K562 (cell line): Measurements from ENCODE around the gene MPPED1. TPM values are rescaled to one million over a fixed set of nuclear protein-coding genes. Genes with fewer than 3 reads are reported as not detected.

Experiments used
- CSDE1 ChIP-seq, 2 experiments: fragments of 450-650 bp; IDR thresholded peaks; 2 replicates each; pipeline ENCODE4 v1.6.1; 2016; ENCODE audit warnings: mild to moderate bottlenecking in 1 of 2
- E2F6 ChIP-seq, 2 experiments: IDR thresholded peaks; 2 replicates each; pipeline ENCODE4 v1.6.1; 2011; ENCODE audit warnings: borderline replicate concordance in 1 of 2, control low read depth in 1 of 2, low read depth in 1 of 2, low read length in 1 of 2, mild to moderate bottlenecking in 1 of 2, mixed read lengths in 1 of 2, moderate library complexity in 1 of 2; ENCODE audit not compliant: insufficient read depth in 1 of 2, insufficient read length in 1 of 2, poor library complexity in 1 of 2, severe bottlenecking in 1 of 2; ENCODE audit errors: extremely low read depth in 1 of 2
- ID3 ChIP-seq, 2 experiments: fragments of 250-450 bp in 1 of 2; fragments of 450-650 bp in 1 of 2; sonication (Bioruptor Pico) in 1 of 2; IDR thresholded peaks; 2 replicates each; pipeline versions ENCODE4 v1.6.1 to v1.8.0; 2016 to 2021; ENCODE audit warnings: mild to moderate bottlenecking in 2 of 2, moderate library complexity in 2 of 2, missing compliant biosample characterization in 1 of 2, missing genetic modification characterization in 1 of 2
- PURB ChIP-seq: sonication (generic); formaldehyde crosslinking; IDR thresholded peaks from 2 replicates; pipeline ENCODE4 v1.9.0; 2021; ENCODE audit warnings: low read depth, mild to moderate bottlenecking, missing genetic modification reagents
- XRCC3 ChIP-seq: fragments of 450-650 bp; IDR thresholded peaks from 2 replicates; pipeline ENCODE4 v1.6.1; 2017; ENCODE audit warnings: mild to moderate bottlenecking, moderate library complexity
- ZBTB2 ChIP-seq: fragments of 450-650 bp; IDR thresholded peaks from 2 replicates; pipeline ENCODE4 v1.6.1; 2016; ENCODE audit warnings: antibody characterized with exemption
- ZNF143 ChIP-seq: sonication (generic); formaldehyde crosslinking; IDR thresholded peaks from 2 replicates; pipeline ENCODE4 v1.9.0; 2022; ENCODE audit warnings: mild to moderate bottlenecking, missing genetic modification reagents
- ZNF584 ChIP-seq: fragments of 200-800 bp; sonication (Bioruptor generic); IDR thresholded peaks from 2 replicates; pipeline ENCODE4 v1.6.1; 2016; ENCODE audit warnings: low read depth, mild to moderate bottlenecking, missing genetic modification characterization, missing compliant biosample characterization
- polyA plus RNA-seq, 8 experiments: library from polyadenylated mRNA; depleted of rRNA in 4 of 8; stranded (reverse) in 5 of 8; unstranded in 3 of 8; fragments of >200 nt; fragmentation: Nextera tagmentation in 2 of 8; fragmentation: Illumina TruSeq in 1 of 8; extraction: Ambion mirVana in 2 of 8; extraction: Trizol in 1 of 8; gene quantifications; 2 replicates each; pipeline versions ENCODE4 v1.2.1 to v1.2.3, GENCODE V29; 2011 to 2014; ENCODE audit warnings: inconsistent platforms in 1 of 8, missing spikeins in 1 of 8
- total RNA-seq, 7 experiments: library from RNA; depleted of rRNA in 6 of 7; stranded (reverse); fragments of >200 nt in 6 of 7; fragmentation: Illumina TruSeq in 2 of 7; extraction: Trizol in 2 of 7; gene quantifications; 2 replicates each; pipeline versions ENCODE4 v1.2.1 to v1.2.3, GENCODE V29; 2011 to 2021; ENCODE audit warnings: low replicate concordance in 1 of 7
- TF ChIP-seq, protein P1 (sequence below), 2 experiments: fragments of 450-650 bp; formaldehyde crosslinking in 1 of 2; IDR thresholded peaks; 2 replicates each; pipeline versions ENCODE4 v1.4.0 to v1.6.1; 2014 to 2020; ENCODE audit warnings: mild to moderate bottlenecking in 2 of 2, borderline replicate concordance in 1 of 2, low read depth in 1 of 2
- TF ChIP-seq, protein P2 (sequence below): fragments of 450-650 bp; formaldehyde crosslinking; IDR thresholded peaks from 2 replicates; pipeline ENCODE4 v1.4.0; 2020; ENCODE audit warnings: mild to moderate bottlenecking

MPPED1 gene
- total and polyA plus RNA-seq, 9 of the 15 experiments (the other 6 are each of a cell fraction or from before 2014, with no cell fraction given): not detected

DNA sequence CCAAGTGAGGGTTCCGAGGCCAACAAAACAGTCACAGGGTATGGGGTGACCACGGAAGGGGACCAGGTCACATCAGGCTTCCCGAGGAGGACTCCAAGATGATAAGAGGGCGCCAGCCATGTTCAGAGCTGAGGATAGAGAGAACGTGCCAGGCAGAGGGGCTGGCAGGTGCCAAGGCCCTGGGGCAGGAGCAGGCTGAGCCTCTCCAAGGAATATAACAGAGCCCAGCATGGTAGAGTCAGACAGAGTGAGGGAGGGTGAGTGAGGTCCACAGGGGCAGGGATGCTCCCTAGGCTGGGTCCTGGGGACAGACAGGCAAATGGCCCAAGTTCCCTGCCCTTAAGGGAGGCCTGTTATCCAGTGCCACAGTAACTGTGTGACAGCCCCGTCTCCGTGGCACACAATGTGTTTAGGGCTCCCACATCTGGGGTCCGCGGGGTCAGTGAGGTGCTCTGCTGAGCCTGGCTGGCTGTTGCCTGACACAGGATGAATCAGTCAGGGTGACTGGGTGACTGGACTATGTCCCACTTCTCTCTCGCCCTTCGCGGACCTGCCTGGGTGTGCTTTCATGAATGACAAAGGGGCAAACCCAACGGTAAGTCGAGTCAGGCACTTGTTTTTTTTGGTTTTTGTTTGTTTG lies 105.3 kb downstream of the MPPED1 start (continued):
- TF ChIP-seq ZNF584 (CRISPR knock-in tag): no peak
- TF ChIP-seq CSDE1 (IDR thresholded peaks at IDR 0.05): no peak
- TF ChIP-seq ZNF143 (CRISPR knock-in tag): no peak
- no peak for TF ChIP-seq E2F6 (IDR thresholded peaks at IDR 0.05; ENCODE audit: borderline replicate concordance in 1 of 2, extremely low read depth in 1 of 2, insufficient read depth in 1 of 2, insufficient read length in 1 of 2, low read depth in 1 of 2, low read length in 1 of 2, poor library complexity in 1 of 2, severe bottlenecking in 1 of 2)
- TF ChIP-seq ID3 (CRISPR knock-in tag; IDR thresholded peaks at IDR 0.05): no peak
- no peak for TF ChIP-seq ID3 (tag; IDR thresholded peaks at IDR 0.05)
- no peak for TF ChIP-seq PURB (CRISPR knock-in tag)
- TF ChIP-seq, protein P1, sequence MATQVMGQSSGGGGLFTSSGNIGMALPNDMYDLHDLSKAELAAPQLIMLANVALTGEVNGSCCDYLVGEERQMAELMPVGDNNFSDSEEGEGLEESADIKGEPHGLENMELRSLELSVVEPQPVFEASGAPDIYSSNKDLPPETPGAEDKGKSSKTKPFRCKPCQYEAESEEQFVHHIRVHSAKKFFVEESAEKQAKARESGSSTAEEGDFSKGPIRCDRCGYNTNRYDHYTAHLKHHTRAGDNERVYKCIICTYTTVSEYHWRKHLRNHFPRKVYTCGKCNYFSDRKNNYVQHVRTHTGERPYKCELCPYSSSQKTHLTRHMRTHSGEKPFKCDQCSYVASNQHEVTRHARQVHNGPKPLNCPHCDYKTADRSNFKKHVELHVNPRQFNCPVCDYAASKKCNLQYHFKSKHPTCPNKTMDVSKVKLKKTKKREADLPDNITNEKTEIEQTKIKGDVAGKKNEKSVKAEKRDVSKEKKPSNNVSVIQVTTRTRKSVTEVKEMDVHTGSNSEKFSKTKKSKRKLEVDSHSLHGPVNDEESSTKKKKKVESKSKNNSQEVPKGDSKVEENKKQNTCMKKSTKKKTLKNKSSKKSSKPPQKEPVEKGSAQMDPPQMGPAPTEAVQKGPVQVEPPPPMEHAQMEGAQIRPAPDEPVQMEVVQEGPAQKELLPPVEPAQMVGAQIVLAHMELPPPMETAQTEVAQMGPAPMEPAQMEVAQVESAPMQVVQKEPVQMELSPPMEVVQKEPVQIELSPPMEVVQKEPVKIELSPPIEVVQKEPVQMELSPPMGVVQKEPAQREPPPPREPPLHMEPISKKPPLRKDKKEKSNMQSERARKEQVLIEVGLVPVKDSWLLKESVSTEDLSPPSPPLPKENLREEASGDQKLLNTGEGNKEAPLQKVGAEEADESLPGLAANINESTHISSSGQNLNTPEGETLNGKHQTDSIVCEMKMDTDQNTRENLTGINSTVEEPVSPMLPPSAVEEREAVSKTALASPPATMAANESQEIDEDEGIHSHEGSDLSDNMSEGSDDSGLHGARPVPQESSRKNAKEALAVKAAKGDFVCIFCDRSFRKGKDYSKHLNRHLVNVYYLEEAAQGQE (IDR thresholded peaks at IDR 0.05; ENCODE audit: borderline replicate concordance): no peak
- TF ChIP-seq, protein P1 (CRISPR knock-in tag; IDR thresholded peaks at IDR 0.05; ENCODE audit: low read depth): no peak
- TF ChIP-seq, protein P2, sequence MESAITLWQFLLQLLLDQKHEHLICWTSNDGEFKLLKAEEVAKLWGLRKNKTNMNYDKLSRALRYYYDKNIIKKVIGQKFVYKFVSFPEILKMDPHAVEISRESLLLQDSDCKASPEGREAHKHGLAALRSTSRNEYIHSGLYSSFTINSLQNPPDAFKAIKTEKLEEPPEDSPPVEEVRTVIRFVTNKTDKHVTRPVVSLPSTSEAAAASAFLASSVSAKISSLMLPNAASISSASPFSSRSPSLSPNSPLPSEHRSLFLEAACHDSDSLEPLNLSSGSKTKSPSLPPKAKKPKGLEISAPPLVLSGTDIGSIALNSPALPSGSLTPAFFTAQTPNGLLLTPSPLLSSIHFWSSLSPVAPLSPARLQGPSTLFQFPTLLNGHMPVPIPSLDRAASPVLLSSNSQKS (CRISPR knock-in tag): no peak
- TF ChIP-seq ZBTB2: no peak
- TF ChIP-seq XRCC3: no peak
